GM19099 (cell line): ENCODE results near the gene AURKAIP1.
A peak's percentile ranks its signal among the peaks of the same experiment; 100 is the strongest.

Experiments
- POLR2A ChIP-seq: IDR thresholded peaks from 3 replicates; pipeline ENCODE4 v1.6.1; 2011; ENCODE audit warnings: low read depth; ENCODE audit not compliant: insufficient read length; ENCODE audit errors: extremely low read depth

AURKAIP1 gene

GRCh38 chr1:1374929-1375662, at the start of gene AURKAIP1:
AURKAIP1 (minus strand) TSS chr1:1375207; CDS start chr1:1374756, 451 bp downstream.
- peak; percentile 70 for TF ChIP-seq POLR2A

DNA sequence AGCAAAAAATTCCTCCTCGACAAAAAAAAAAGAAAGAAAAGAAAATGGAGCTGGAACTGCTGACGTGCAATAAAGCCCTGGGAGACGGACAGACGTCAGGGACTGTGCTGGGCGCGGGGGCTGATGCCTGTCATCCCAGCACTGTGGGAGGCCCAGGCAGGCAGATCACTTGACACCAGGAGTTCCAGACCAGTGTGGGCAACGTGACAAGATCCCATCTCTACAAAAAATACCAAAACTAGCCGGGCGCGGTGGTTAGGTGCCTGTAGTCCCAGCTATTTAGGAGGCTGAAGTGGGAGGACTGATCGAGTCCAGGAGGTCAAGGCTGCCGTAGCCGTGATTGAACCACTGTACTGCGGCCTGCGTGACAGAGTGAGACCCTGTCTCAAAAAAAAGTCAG, 49.7 kb upstream of the AURKAIP1 start:
- TF ChIP-seq POLR2A, result no peak

DNA sequence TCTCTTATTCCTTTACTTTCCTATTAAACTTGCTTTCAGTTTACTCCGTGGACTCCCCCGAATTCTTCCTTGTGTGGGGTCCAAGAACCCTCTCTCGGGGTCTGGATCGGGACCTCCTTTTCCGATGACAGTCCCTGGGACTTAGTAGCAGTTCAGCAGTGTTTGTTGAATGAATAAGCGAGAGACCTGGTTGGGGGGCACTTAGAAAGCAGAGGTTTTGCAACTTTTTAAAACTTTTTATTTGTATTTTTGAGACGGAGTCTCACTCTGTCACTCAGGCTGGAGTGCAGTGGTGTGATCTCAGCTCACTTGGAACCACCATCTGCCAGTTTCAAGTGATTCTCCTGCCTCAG, 48.2 kb upstream of the AURKAIP1 start:
- TF ChIP-seq POLR2A, result no peak

GRCh38 chr1:1422465-1423244, 47.6 kb upstream of the AURKAIP1 start:
- no peak for TF ChIP-seq POLR2A

- TF ChIP-seq POLR2A, result no peak
These were observed 47.0 kb upstream of the AURKAIP1 start for GRCh38 chr1:1421907-1422464.

DNA sequence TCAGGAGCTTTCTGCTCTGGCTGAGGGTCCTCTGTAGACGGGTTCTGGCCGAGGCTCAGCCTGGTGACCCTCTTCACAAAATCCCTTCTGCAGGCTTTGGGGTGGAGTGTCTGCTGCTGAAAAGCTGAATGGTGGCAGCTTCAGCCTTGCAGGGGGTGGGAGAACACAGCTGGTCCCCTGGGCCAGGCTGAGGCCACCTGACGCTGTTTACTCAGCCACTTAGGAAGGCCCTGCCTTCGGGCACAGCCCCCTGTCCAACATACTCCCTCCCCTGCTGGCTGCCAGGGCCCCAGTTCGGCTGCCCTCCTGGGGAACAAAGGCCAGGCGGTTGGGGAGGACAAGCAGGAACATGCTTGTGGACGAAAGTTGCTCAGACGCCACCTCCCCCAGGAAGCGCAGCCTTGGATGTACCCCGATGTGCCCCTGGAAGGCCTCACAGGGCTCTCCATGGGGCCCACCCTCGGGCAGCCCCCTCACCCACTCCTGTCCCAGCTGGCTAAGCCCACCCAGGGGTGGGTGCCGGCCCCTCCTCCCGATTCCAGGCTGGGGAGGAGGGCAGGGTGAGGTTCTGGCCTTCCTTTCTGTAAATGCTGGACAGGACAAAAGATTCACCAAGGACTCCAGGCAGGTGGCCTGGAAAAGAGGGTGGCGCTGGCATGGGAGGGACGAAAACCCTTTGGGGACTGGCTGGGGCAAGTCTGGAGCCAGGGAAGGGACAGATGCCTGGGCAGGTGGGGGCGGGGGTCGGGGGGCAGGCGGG, 46.3 kb upstream of the AURKAIP1 start, which contains the start of gene ANKRD65:
Gene ANKRD65 (minus strand): TSS at position 130 of the 760 bp plus-strand sequence. CDS start 271 bp downstream, outside the sequence.
- no peak for TF ChIP-seq POLR2A

GRCh38 chr1:1420654-1421141, 45.7 kb upstream of the AURKAIP1 start:
- TF ChIP-seq POLR2A, result no peak

GRCh38 chr1:1419813-1420653, 45.0 kb upstream of the AURKAIP1 start:
- TF ChIP-seq POLR2A, result no peak

GRCh38 chr1:1419363-1419812, 44.4 kb upstream of the AURKAIP1 start:
- TF ChIP-seq POLR2A, result no peak

GRCh38 chr1:1418464-1419362, 43.7 kb upstream of the AURKAIP1 start:
- TF ChIP-seq POLR2A, result no peak

DNA sequence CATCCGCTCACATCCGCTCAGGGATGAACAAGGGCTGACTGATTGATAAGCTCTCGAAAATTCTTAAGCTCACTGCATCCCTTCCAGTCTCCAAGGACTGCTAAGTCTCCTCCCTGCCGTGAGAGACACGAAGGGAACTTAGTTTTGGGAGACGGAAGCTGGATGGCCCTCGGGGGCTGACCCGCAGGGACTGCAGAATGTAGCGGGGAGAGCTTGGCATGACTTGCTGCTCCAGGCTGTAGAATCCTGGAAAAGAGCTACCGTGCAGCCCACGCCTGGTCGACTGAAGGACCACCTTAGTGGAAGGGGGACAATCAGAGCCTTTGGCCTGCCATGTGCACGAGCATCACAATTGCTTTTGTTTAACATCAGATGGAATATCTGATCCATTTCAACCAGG, 40.7 kb upstream of the AURKAIP1 start:
- TF ChIP-seq POLR2A, result no peak

DNA sequence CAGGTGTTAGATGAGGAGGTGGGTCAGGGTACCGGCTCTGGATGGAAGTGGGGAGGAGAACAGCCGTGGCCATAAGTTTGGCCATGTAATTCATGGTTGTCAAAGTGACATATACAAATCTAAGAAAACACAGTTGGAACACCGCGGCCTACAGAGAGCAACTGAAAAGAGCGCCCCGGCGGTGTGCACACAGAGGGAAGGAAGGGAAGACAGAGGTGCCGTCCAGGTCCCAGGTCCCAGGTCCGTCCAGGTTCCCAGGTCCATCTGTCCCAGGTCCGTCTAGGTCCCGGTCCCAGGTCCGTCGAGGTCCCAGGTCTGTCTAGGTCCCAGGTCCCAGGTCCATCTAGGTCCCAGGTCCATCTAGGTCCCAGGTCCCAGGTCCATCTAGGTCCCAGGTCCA, 36.6 kb upstream of the AURKAIP1 start:
- TF ChIP-seq POLR2A, result no peak
